HepG2 (cell line): ENCODE measurements around the gene PDK1. TPM values are rescaled to one million over a fixed set of nuclear protein-coding genes. Genes with fewer than 3 reads are reported as not detected.

Source experiments
- BCLAF1 ChIP-seq: fragments of 450-650 bp; IDR thresholded peaks from 2 replicates; pipeline ENCODE4 v1.6.1; 2017; ENCODE audit warnings: mild to moderate bottlenecking
- BRF2 ChIP-seq: sonication (generic); formaldehyde crosslinking; IDR thresholded peaks from 2 replicates; pipeline ENCODE4 v1.8.1; 2022; ENCODE audit warnings: mild to moderate bottlenecking, missing genetic modification reagents
- FOXJ3 ChIP-seq: sonication (generic); formaldehyde crosslinking; IDR thresholded peaks from 2 replicates; pipeline ENCODE4 v1.4.0; 2020; ENCODE audit warnings: missing genetic modification reagents, mild to moderate bottlenecking, borderline replicate concordance
- FOXK2 ChIP-seq: fragments of 450-650 bp; IDR thresholded peaks from 2 replicates; pipeline ENCODE4 v1.6.1; 2016
- MAX ChIP-seq: IDR thresholded peaks from 2 replicates; pipeline ENCODE4 v1.6.1; 2012; ENCODE audit warnings: inconsistent platforms
- NFIB ChIP-seq: sonication (generic); formaldehyde crosslinking; IDR thresholded peaks from 2 replicates; pipeline ENCODE4 v1.9.0; 2021; ENCODE audit warnings: missing genetic modification reagents, mild to moderate bottlenecking, borderline replicate concordance
- PITX1 ChIP-seq: sonication (generic); formaldehyde crosslinking; IDR thresholded peaks from 2 replicates; pipeline ENCODE4 v1.5.1; 2020; ENCODE audit warnings: mild to moderate bottlenecking, missing genetic modification reagents
- TFAP4 ChIP-seq: sonication (generic); IDR thresholded peaks from 2 replicates; pipeline ENCODE4 v1.6.1; 2016; ENCODE audit warnings: low read depth, borderline replicate concordance
- THAP7 ChIP-seq: sonication (generic); formaldehyde crosslinking; IDR thresholded peaks from 2 replicates; pipeline ENCODE4 v1.8.1; 2023; ENCODE audit warnings: mild to moderate bottlenecking, missing genetic modification reagents
- ZBED4 ChIP-seq: sonication (generic); formaldehyde crosslinking; IDR thresholded peaks from 2 replicates; pipeline ENCODE4 v1.4.0; 2020; ENCODE audit warnings: missing genetic modification reagents, borderline replicate concordance
- ZNF3 ChIP-seq: IDR thresholded peaks from 2 replicates; pipeline ENCODE4 v1.7.0; 2017; ENCODE audit warnings: inconsistent platforms
- ZNF350 ChIP-seq: sonication (generic); formaldehyde crosslinking; IDR thresholded peaks from 2 replicates; pipeline ENCODE4 v1.4.0; 2020; ENCODE audit warnings: mild to moderate bottlenecking, low read depth, missing genetic modification reagents, borderline replicate concordance
- ZNF362 ChIP-seq: sonication (generic); formaldehyde crosslinking; IDR thresholded peaks from 2 replicates; pipeline ENCODE4 v1.4.0; 2020; ENCODE audit warnings: missing genetic modification reagents, mild to moderate bottlenecking, borderline replicate concordance
- ZNF44 ChIP-seq: sonication (generic); formaldehyde crosslinking; IDR thresholded peaks from 2 replicates; pipeline ENCODE4 v1.5.1; 2020; ENCODE audit warnings: mild to moderate bottlenecking, missing genetic modification reagents
- ZNF691 ChIP-seq: sonication (generic); formaldehyde crosslinking; IDR thresholded peaks from 2 replicates; pipeline ENCODE4 v1.4.0; 2020; ENCODE audit warnings: missing genetic modification reagents, low read depth, mild to moderate bottlenecking, borderline replicate concordance
- polyA plus RNA-seq, 8 experiments: library from polyadenylated mRNA; depleted of rRNA in 3 of 8; stranded (reverse) in 7 of 8; unstranded in 1 of 8; fragments of >200 nt; fragmentation: Illumina TruSeq in 4 of 8; extraction: Trizol in 4 of 8; gene quantifications; 2 replicates each; pipeline versions ENCODE4 v1.2.1 to v1.2.3, GENCODE V29; 2011 to 2016; ENCODE audit warnings: low read depth in 4 of 8, missing spikeins in 1 of 8, mixed read lengths in 1 of 8; ENCODE audit not compliant: insufficient read depth in 1 of 8
- total RNA-seq, 5 experiments: library from RNA; depleted of rRNA; stranded (reverse); fragments of >200 nt; fragmentation: Illumina TruSeq; extraction: Trizol; gene quantifications; 2 replicates each; pipeline ENCODE4 v1.2.3, GENCODE V29; 2016; ENCODE audit warnings: low read depth in 1 of 5

Gene PDK1
- total and polyA plus RNA-seq, 2 of the 13 experiments (the other 11 are each of a cell fraction or from before 2014, with no cell fraction given): 11.9 to 96.9 TPM

GRCh38 chr2:172555522-172556283 is at the start of gene PDK1 (continued):
- 0 out of 2 replicates have a peak, but pooled peaks have one; percentile 17 for TF ChIP-seq FOXJ3 (CRISPR knock-in tag)
- peak; percentile 81 for TF ChIP-seq ZNF44 (CRISPR knock-in tag)
- peak; percentile 88; the same call in 1 of the 2 replicates for TF ChIP-seq PITX1 (CRISPR knock-in tag)
- TF ChIP-seq ZNF691 (CRISPR knock-in tag): peak; percentile 59
- no peak for TF ChIP-seq BCLAF1
- TF ChIP-seq NFIB (CRISPR knock-in tag): no peak
- TF ChIP-seq ZNF3 (CRISPR knock-in tag): no peak
- 0 out of 2 replicates have a peak, but pooled peaks have one; percentile 37 for TF ChIP-seq FOXK2
- TF ChIP-seq BRF2: peak; percentile 91; the same call in 1 of the 2 replicates
- TF ChIP-seq THAP7 (CRISPR knock-in tag): peak; percentile 68; the same call in 1 of the 2 replicates
- TF ChIP-seq ZNF350 (CRISPR knock-in tag): peak; percentile 95
- TF ChIP-seq ZBED4: 0 out of 2 replicates have a peak, but pooled peaks have one; percentile 13
- peak; percentile 94 for TF ChIP-seq MAX
- TF ChIP-seq ZNF362 (CRISPR knock-in tag): peak; percentile 12; the same call in 1 of the 2 replicates
- TF ChIP-seq TFAP4: peak; percentile 60; the same call in 1 of the 2 replicates
